Kidney (tissue), 22 donors: ENCODE data around the gene VEGFC. TPM values are rescaled to one million over a fixed set of nuclear protein-coding genes. Genes with fewer than 3 reads are reported as not detected.

ENCODE experiments used
- DNase-seq, 5 donors: peaks; one replicate each; pipeline ENCODE4 v3.0.0-alpha.2; 2013 to 2020
- FAIRE-seq: peaks from 2 replicates; lab custom pipeline; 2012; peaks lifted over from hg19 to GRCh38; lab: Jason Lieb, UNC
- H3K27ac ChIP-seq, 2 donors: one replicate each; pipeline ENCODE4 v1.7.0; 2013; ENCODE audit warnings: low read depth in 2 of 2, low read length in 2 of 2, inconsistent platforms in 1 of 2
- H3K27me3 ChIP-seq: one replicate; pipeline ENCODE4 v1.7.1; 2013; ENCODE audit warnings: low read length, inconsistent platforms; ENCODE audit not compliant: control insufficient read depth, insufficient read depth
- H3K36me3 ChIP-seq, 3 donors: one replicate each; pipeline versions ENCODE4 v1.7.0 to v1.7.1; 2013; ENCODE audit warnings: low read length in 3 of 3, control low read depth in 1 of 3, inconsistent platforms in 1 of 3; ENCODE audit not compliant: insufficient read depth in 3 of 3, control insufficient read depth in 2 of 3
- H3K4me1 ChIP-seq, 3 donors: one replicate each; pipeline versions ENCODE4 v1.7.0 to v1.7.1; 2013; ENCODE audit warnings: low read length in 3 of 3, inconsistent platforms in 1 of 3, low read depth in 1 of 3; ENCODE audit not compliant: control insufficient read depth in 2 of 3, insufficient read depth in 2 of 3
- H3K4me3 ChIP-seq, 3 donors: one replicate each; pipeline versions ENCODE4 v1.7.0 to v1.8.1; 2013; ENCODE audit warnings: low read length in 3 of 3, control low read depth in 1 of 3, inconsistent platforms in 1 of 3
- H3K9ac ChIP-seq, 3 donors: one replicate each; pipeline versions ENCODE4 v1.7.0 to v1.7.1; 2013; ENCODE audit warnings: low read length in 3 of 3, control low read depth in 1 of 3, inconsistent platforms in 1 of 3
- H3K9me3 ChIP-seq, 3 donors: one replicate each; pipeline versions ENCODE4 v1.7.0 to v1.7.1; 2013; ENCODE audit warnings: low read length in 3 of 3, control low read depth in 1 of 3, inconsistent platforms in 1 of 3; ENCODE audit not compliant: control insufficient read depth in 2 of 3, insufficient read depth in 1 of 3
- intact Hi-C: fragments of 100-400 bp; cut with DNase I; formaldehyde crosslinking; loops from one replicate; pipeline ENCODE4 v1.11.1; 2022
- long read RNA-seq, 10 donors: library from polyadenylated mRNA in 1 of 10; unstranded in 1 of 10; transcript quantifications; one replicate each; pipeline ENCODE4 v2.0.0 and lab custom pipeline, GENCODE V29; 2021 to 2026
- polyA plus RNA-seq: library from polyadenylated mRNA; stranded (reverse); fragments of 350-450 nt; fragmentation: Illumina TruSeq; extraction: RNeasy Lipid Tissue Mini Kit (QIAGEN cat#74804); gene quantifications from one replicate; pipeline ENCODE4 v1.2.3, GENCODE V29; 2014; ENCODE audit warnings: low read depth, low replicate concordance; ENCODE audit not compliant: insufficient read depth
- total RNA-seq: library from RNA; stranded (reverse); fragmentation: NEBNext Ultra II Directional; extraction: Animal tissue kit (Norgen Biotek cat#: 25700); gene quantifications from one replicate; pipeline ENCODE4 v1.2.1, GENCODE V29; 2021
- TF ChIP-seq, protein P1 (sequence below): IDR thresholded peaks from 3 replicates; pipeline ENCODE4 v1.5.1; 2012; ENCODE audit warnings: mild to moderate bottlenecking, moderate library complexity, borderline replicate concordance; ENCODE audit not compliant: insufficient read depth; ENCODE audit errors: extremely low read depth
- donor health status: control.
- donor health status: control.
- donor health status: control.
- donor health status: control.
- donor health status: control.
- donor health status: DM: yes; HTN: yes; CAD: no.
- donor health status: Normal renal cell carcinoma (clear cell type).

The VEGFC gene
- 14.3 TPM for total RNA-seq
- polyA plus RNA-seq: 6.6 TPM
- long read RNA-seq, donor 1, partial matches to known transcripts: 0 of 2 reads
- long read RNA-seq, donor 1, other reads (novel, unspliced or antisense): 0 of 2 reads
- long read RNA-seq, donor 2, partial matches to known transcripts: 0 of 4 reads
- long read RNA-seq, donor 2, other reads (novel, unspliced or antisense): 0 of 4 reads
- long read RNA-seq, donor 3, transcript VEGFC-202 (7 exons, 2,064 nt): major isoform, 6 of 6 reads
- long read RNA-seq, donor 3, partial matches to known transcripts: 0 of 6 reads
- long read RNA-seq, donor 3, other reads (novel, unspliced or antisense): 0 of 6 reads
- long read RNA-seq, donor 4, partial matches to known transcripts: 0 of 1 reads
- long read RNA-seq, donor 4, other reads (novel, unspliced or antisense): 0 of 1 reads
- long read RNA-seq, donor 5, partial matches to known transcripts: 0 of 1 reads
- long read RNA-seq, donor 5, other reads (novel, unspliced or antisense): 0 of 1 reads
- long read RNA-seq, donor 6: 0 reads
- long read RNA-seq, donor 7, partial matches to known transcripts: 0 of 4 reads
- long read RNA-seq, donor 7, other reads (novel, unspliced or antisense): 0 of 4 reads
- long read RNA-seq, donor 8, transcript VEGFC-202 (7 exons, 2,064 nt): major isoform, 6 of 6 reads
- long read RNA-seq, donor 8, partial matches to known transcripts: 0 of 6 reads
- long read RNA-seq, donor 8, other reads (novel, unspliced or antisense): 0 of 6 reads
- long read RNA-seq, donor 9, partial matches to known transcripts: 0 of 2 reads
- long read RNA-seq, donor 9, other reads (novel, unspliced or antisense): 0 of 2 reads
- long read RNA-seq, donor 10, transcript VEGFC-202 (7 exons, 2,064 nt): major isoform, 5 of 5 reads
- long read RNA-seq, donor 10, partial matches to known transcripts: 0 of 5 reads
- long read RNA-seq, donor 10, other reads (novel, unspliced or antisense): 0 of 5 reads

GRCh38 chr4:176792326-176793059 lies at the start of gene VEGFC:
TSS of gene VEGFC (minus strand) at chr4:176792922. CDS start at chr4:176792311, 611 bp downstream.
- no peaks in the 10 kb centered on the region for H3K4me1 ChIP-seq
- no peaks in the 10 kb centered on the region for H3K36me3 ChIP-seq
- DNase-seq (peak; percentile 68 to 89 (median 75)), FAIRE-seq (no peak)
- H3K27me3 ChIP-seq: no peaks in the 10 kb centered on the region
- no peaks in the 10 kb centered on the region for H3K9me3 ChIP-seq
- TF ChIP-seq, protein P1, sequence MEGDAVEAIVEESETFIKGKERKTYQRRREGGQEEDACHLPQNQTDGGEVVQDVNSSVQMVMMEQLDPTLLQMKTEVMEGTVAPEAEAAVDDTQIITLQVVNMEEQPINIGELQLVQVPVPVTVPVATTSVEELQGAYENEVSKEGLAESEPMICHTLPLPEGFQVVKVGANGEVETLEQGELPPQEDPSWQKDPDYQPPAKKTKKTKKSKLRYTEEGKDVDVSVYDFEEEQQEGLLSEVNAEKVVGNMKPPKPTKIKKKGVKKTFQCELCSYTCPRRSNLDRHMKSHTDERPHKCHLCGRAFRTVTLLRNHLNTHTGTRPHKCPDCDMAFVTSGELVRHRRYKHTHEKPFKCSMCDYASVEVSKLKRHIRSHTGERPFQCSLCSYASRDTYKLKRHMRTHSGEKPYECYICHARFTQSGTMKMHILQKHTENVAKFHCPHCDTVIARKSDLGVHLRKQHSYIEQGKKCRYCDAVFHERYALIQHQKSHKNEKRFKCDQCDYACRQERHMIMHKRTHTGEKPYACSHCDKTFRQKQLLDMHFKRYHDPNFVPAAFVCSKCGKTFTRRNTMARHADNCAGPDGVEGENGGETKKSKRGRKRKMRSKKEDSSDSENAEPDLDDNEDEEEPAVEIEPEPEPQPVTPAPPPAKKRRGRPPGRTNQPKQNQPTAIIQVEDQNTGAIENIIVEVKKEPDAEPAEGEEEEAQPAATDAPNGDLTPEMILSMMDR: peak; percentile 22
- H3K9ac ChIP-seq: peak within 1 kb of the TSS; percentile 35 to 54 (median 41)
- H3K27ac ChIP-seq: no peak within 1 kb of the TSS
- intact Hi-C loops: no loop called here
- peak within 1 kb of the TSS; percentile 53 to 67 (median 60) for H3K4me3 ChIP-seq

DNA sequence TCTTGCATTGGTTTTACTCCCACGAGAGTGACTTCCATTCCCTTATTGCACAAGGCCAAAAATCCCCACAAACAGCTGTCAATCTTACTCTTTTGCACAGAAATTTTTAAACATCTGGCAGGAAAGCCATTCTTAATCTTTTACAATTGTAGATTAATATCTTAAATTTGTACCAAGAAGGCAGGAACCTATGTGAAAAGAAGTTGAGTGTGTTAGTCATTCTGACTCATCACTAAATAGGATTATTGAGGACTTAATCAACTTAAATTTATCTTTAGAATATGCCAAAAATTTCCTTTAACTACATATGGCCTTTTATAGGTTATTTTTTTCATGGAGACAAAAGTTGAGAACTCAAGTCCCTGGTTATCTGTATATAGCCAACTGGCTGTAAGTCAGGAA lies 49.0 kb upstream of the VEGFC start:
- no peaks in the 10 kb centered on the region for H3K9me3 ChIP-seq

GRCh38 chr4:176840166-176840565 lies 47.4 kb upstream of the VEGFC start:
- intact Hi-C loops: no loop called here
- TF ChIP-seq, protein P1: no peak
- H3K4me1 ChIP-seq: no peaks in the 10 kb centered on the region
- DNase-seq: no peak
- H3K36me3 ChIP-seq: no peaks in the 10 kb centered on the region
- H3K9ac ChIP-seq: no peak overlapping the region
- no peak overlapping the region for H3K27ac ChIP-seq
- H3K4me3 ChIP-seq: no peak overlapping the region
- no peaks in the 10 kb centered on the region for H3K9me3 ChIP-seq
- H3K27me3 ChIP-seq: no peaks in the 10 kb centered on the region
- no peak for FAIRE-seq

More for the DNA sequence above, 49.0 kb upstream of the VEGFC start:
- Histone ChIP-seq H3K9ac (no peak overlapping the region), H3K36me3 (no peaks in the 10 kb centered on the region), H3K27ac (no peak overlapping the region), H3K4me3 (no peak overlapping the region), H3K4me1 (no peaks in the 10 kb centered on the region), H3K27me3 (no peaks in the 10 kb centered on the region)
- DNase-seq (no peak), FAIRE-seq (no peak)
- intact Hi-C loops: no loop called here
- TF ChIP-seq, protein P1: no peak
